GM23338 (cell line): ENCODE results near the gene TP53. TPM values are rescaled to one million over a fixed set of nuclear protein-coding genes. Genes with fewer than 3 reads are reported as not detected.

ENCODE experiments used
- ATAC-seq: fragments of 200-7000 bp; cut with Tn5 transposase; 3 replicates; pipeline ENCODE4 v1.9.1; 2020
- DNase-seq: peaks from one replicate; pipeline ENCODE4 v3.0.0-alpha.2; 2015; ENCODE audit warnings: low spot score
- H2AFZ ChIP-seq: fragments of 200-600 bp; sonication (generic); 2 replicates; pipeline ENCODE4 v1.8.0; 2016; ENCODE audit warnings: antibody characterized with exemption, mild to moderate bottlenecking, moderate library complexity
- H3F3A ChIP-seq: fragments of 200-600 bp; sonication (generic); replicated peaks from 2 replicates; pipeline ENCODE4 v1.8.0; 2017; ENCODE audit warnings: antibody characterized with exemption, mixed run types, low read depth
- H3K27ac ChIP-seq: fragments of 200-600 bp; sonication (generic); 2 replicates; pipeline ENCODE4 v1.6.1; 2016; ENCODE audit warnings: low read depth
- H3K27me3 ChIP-seq: fragments of 200-600 bp; sonication (generic); 2 replicates; pipeline ENCODE4 v1.8.0; 2016; ENCODE audit warnings: mild to moderate bottlenecking, mixed run types, moderate library complexity; ENCODE audit not compliant: insufficient read depth
- H3K36me3 ChIP-seq: fragments of 200-600 bp; sonication (generic); 2 replicates; pipeline ENCODE4 v1.8.0; 2016; ENCODE audit warnings: mild to moderate bottlenecking; ENCODE audit not compliant: insufficient read depth
- H3K4me1 ChIP-seq: fragments of 200-600 bp; sonication (generic); 2 replicates; pipeline ENCODE4 v1.8.0; 2016; ENCODE audit warnings: mild to moderate bottlenecking, moderate library complexity; ENCODE audit not compliant: insufficient read depth
- H3K4me2 ChIP-seq: fragments of 200-600 bp; sonication (generic); 2 replicates; pipeline ENCODE4 v1.7.1; 2017; ENCODE audit warnings: mixed run types
- H3K4me3 ChIP-seq: fragments of 200-600 bp; sonication (generic); 2 replicates; pipeline ENCODE4 v1.6.1; 2016; ENCODE audit warnings: mixed run types
- H3K79me2 ChIP-seq: fragments of 200-600 bp; sonication (generic); replicated peaks from 2 replicates; pipeline ENCODE4 v1.8.0; 2017; ENCODE audit warnings: mild to moderate bottlenecking; ENCODE audit not compliant: insufficient read depth
- H3K9me2 ChIP-seq: fragments of 200-600 bp; sonication (generic); 2 replicates; pipeline ENCODE4 v1.8.0; 2017; ENCODE audit not compliant: insufficient read depth
- H4K20me1 ChIP-seq: fragments of 200-600 bp; sonication (generic); replicated peaks from 2 replicates; pipeline ENCODE4 v1.8.0; 2017; ENCODE audit warnings: mild to moderate bottlenecking; ENCODE audit not compliant: insufficient read depth
- H3K27ac Mint-ChIP-seq: 2 replicates; pipeline ENCODE4 v1.8.0; 2020; ENCODE audit warnings: inconsistent platforms, mild to moderate bottlenecking, moderate library complexity, mixed read lengths
- H3K27me3 Mint-ChIP-seq: 3 replicates; pipeline ENCODE4 v1.8.0; 2022; ENCODE audit warnings: low read depth, mild to moderate bottlenecking, moderate library complexity, mixed read lengths, inconsistent platforms; ENCODE audit not compliant: insufficient read depth, poor library complexity
- H3K36me3 Mint-ChIP-seq: 3 replicates; pipeline ENCODE4 v1.8.0; 2021; ENCODE audit warnings: low read depth, mild to moderate bottlenecking, inconsistent platforms, moderate library complexity, mixed read lengths
- H3K4me1 Mint-ChIP-seq: 3 replicates; pipeline ENCODE4 v1.8.0; 2020; ENCODE audit warnings: mild to moderate bottlenecking, inconsistent platforms, mixed read lengths
- H3K4me3 Mint-ChIP-seq: 3 replicates; pipeline ENCODE4 v1.8.0; 2021; ENCODE audit warnings: moderate library complexity, mild to moderate bottlenecking, inconsistent platforms, mixed read lengths
- H3K9me3 Mint-ChIP-seq: 3 replicates; pipeline ENCODE4 v1.8.0; 2020; ENCODE audit warnings: moderate library complexity, mild to moderate bottlenecking, inconsistent platforms, mixed read lengths
- CREB1 ChIP-seq: fragments of 250-450 bp; sonication (Bioruptor Pico); IDR thresholded peaks from 2 replicates; pipeline ENCODE4 v1.5.0; 2020; ENCODE audit warnings: low read depth, mild to moderate bottlenecking, moderate library complexity
- CTCF ChIP-seq, 2 experiments: fragments of 200-600 bp in 1 of 2; sonication (generic) in 1 of 2; conservative IDR thresholded peaks; 2 replicates each; pipeline versions ENCODE4 v1.5.1 to v1.6.1; 2016 to 2017; ENCODE audit warnings: antibody characterized with exemption in 2 of 2, low read depth in 2 of 2, mild to moderate bottlenecking in 2 of 2, moderate library complexity in 1 of 2
- EZH2 ChIP-seq: fragments of 200-600 bp; sonication (generic); IDR thresholded peaks from one replicate; pipeline ENCODE4 v1.8.0; 2017; ENCODE audit warnings: antibody characterized with exemption, mild to moderate bottlenecking, low read depth; ENCODE audit not compliant: unreplicated experiment
- EZH2phosphoT487 ChIP-seq: fragments of 200-600 bp; sonication (generic); IDR thresholded peaks from one replicate; pipeline ENCODE4 v1.8.1; 2018; ENCODE audit warnings: antibody characterized with exemption; ENCODE audit not compliant: unreplicated experiment
- JUNB ChIP-seq: IDR thresholded peaks from one replicate; pipeline ENCODE4 v1.6.1; 2016; ENCODE audit warnings: antibody characterized with exemption; ENCODE audit not compliant: unreplicated experiment
- NANOG ChIP-seq: IDR thresholded peaks from 2 replicates; pipeline ENCODE4 v1.6.1; 2016; ENCODE audit warnings: antibody characterized with exemption, borderline replicate concordance
- POLR2AphosphoS5 ChIP-seq: IDR thresholded peaks from 2 replicates; pipeline ENCODE4 v1.6.1; 2016; ENCODE audit warnings: antibody characterized with exemption, low read depth
- STAT1 ChIP-seq: IDR thresholded peaks from one replicate; pipeline ENCODE4 v1.6.1; 2016; ENCODE audit warnings: antibody characterized with exemption; ENCODE audit not compliant: unreplicated experiment
- ZNF114 ChIP-seq: fragments of 250-450 bp; sonication (Bioruptor Pico); IDR thresholded peaks from 2 replicates; pipeline ENCODE4 v1.5.0; 2020; ENCODE audit warnings: mild to moderate bottlenecking, moderate library complexity
- ZNF331 ChIP-seq: fragments of 250-450 bp; sonication (Bioruptor Pico); IDR thresholded peaks from 2 replicates; pipeline ENCODE4 v1.5.0; 2020; ENCODE audit warnings: low read depth, mild to moderate bottlenecking, moderate library complexity
- ZNF462 ChIP-seq: fragments of 250-450 bp; sonication (Bioruptor Pico); IDR thresholded peaks from 2 replicates; pipeline ENCODE4 v1.5.0; 2020; ENCODE audit warnings: mild to moderate bottlenecking, moderate library complexity
- polyA plus RNA-seq: library from polyadenylated mRNA; unstranded; fragments of >200 nt; fragmentation: Nextera tagmentation; extraction: Ambion mirVana; gene quantifications from 2 replicates; pipeline ENCODE4 v1.2.1, GENCODE V29; 2016
- total RNA-seq: library from RNA; depleted of rRNA; stranded (reverse); fragments of >200 nt; shearing (Covaris generic); gene quantifications from 2 replicates; pipeline ENCODE4 v1.2.3, GENCODE V29; 2014

TP53 gene
- total and polyA plus RNA-seq, 2 experiments from 2014 or later = 119 to 154 TPM

DNA sequence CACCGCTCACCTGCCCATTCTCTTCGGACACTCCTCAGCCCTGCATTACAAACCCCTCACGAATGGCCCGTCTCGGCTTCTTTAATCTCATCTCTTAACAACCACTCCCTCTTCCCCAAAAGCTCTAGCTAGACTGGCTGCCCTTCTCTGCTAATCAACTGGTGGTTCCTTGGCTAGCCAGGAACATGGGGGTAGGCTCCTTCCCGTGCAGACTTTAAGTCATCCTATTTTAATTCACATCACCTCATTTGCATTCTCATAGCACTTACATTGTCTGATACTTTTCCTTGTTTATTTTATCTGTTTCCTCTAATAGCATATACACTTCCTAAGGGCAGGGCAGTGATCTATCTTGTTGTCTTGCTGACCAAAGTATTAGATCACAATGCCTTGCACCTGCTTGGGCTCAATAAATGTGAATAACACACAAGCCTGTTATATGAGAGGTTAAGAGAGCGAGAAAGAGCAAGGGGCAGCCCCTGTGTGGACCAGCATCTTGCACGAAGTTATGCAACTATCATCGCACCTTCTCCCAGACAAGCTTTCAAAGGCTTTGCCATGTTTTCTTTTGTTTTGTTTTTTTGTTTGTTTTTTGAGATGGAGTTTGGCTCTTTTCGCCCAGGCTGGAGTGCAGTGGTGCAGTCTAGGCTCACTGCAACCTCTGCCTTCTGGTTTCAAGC, 9.8 kb downstream of the TP53 start (continued):
- TF ChIP-seq ZNF462 (CRISPR knock-in tag) (no peak), STAT1 (no peak), JUNB (no peak), CREB1 (CRISPR knock-in tag) (no peak), CTCF (conservative IDR thresholded peaks at IDR 0.05; ENCODE audit: low read depth in 2 of 2) (no peak)

DNA sequence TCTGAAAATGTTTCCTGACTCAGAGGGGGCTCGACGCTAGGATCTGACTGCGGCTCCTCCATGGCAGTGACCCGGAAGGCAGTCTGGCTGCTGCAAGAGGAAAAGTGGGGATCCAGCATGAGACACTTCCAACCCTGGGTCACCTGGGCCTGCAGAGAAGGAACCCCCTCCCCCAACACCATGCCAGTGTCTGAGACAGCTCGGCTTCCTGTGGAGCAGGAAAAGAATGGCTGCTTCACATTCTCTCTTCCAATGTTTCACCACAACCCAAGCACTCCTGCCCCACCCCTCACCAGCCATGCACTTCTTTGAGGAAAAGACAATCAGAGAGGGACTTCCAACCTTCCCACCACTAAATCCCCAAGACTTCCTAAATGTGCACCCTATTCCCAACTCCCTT, 10.8 kb downstream of the TP53 start:
- peaks cover 46% of the 10 kb centered on the region for H3K4me1 Mint-ChIP-seq
- Histone ChIP-seq H4K20me1 (peaks cover 6% of the 10 kb centered on the region), H2AFZ (no peak overlapping the region), H3K79me2 (peaks cover 43% of the 10 kb centered on the region), H3K4me3 (peak overlapping the region; percentile 9), H3K36me3 (peaks cover 37% of the 10 kb centered on the region), H3K4me2 (peak overlapping the region; percentile 12), H3K27ac (peak overlapping the region; percentile 60), H3K27me3 (no peaks in the 10 kb centered on the region), H3F3A (peaks cover 35% of the 10 kb centered on the region), H3K9me2 (no peaks in the 10 kb centered on the region), H3K4me1 (peaks cover 37% of the 10 kb centered on the region)
- H3K27ac Mint-ChIP-seq = peak overlapping the region; percentile 95
- ATAC-seq = peak; percentile 70
- H3K27me3 Mint-ChIP-seq = peaks cover 19% of the 10 kb centered on the region
- H3K9me3 Mint-ChIP-seq = peaks cover 9% of the 10 kb centered on the region
- peaks cover 49% of the 10 kb centered on the region for H3K36me3 Mint-ChIP-seq
- peak overlapping the region; percentile 55 for H3K4me3 Mint-ChIP-seq
- peak; percentile 76 for DNase-seq
- no peak for TF ChIP-seq EZH2
- TF ChIP-seq ZNF331 (CRISPR knock-in tag) = no peak
- TF ChIP-seq CREB1 (CRISPR knock-in tag) = no peak
- TF ChIP-seq JUNB = no peak
- TF ChIP-seq NANOG = no peak
- no peak for TF ChIP-seq POLR2AphosphoS5
- TF ChIP-seq CTCF (conservative IDR thresholded peaks at IDR 0.05; ENCODE audit: low read depth in 2 of 2) = no peak
- TF ChIP-seq EZH2phosphoT487 = no peak
- TF ChIP-seq STAT1 = no peak
- no peak for TF ChIP-seq ZNF114 (CRISPR knock-in tag)
